CD4-positive, alpha-beta T cell treated with Interleukin-1 beta for 1 hour (primary cell): ENCODE data around the gene ADAMTSL4.
"Not testable (repeated sequence)": the region's sequence is repeated elsewhere in the genome, so short reads cannot be mapped to it uniquely, and the experiment has no call there.

Source experiments
- DNase-seq, 2 donors: peaks; one replicate each; pipeline ENCODE4 v3.0.0-alpha.2; 2020 to 2022

ADAMTSL4 gene

GRCh38 chr1:150598346-150598745 is 49.1 kb downstream of the ADAMTSL4 start:
- not testable (repeated sequence) for DNase-seq

GRCh38 chr1:150601540-150601939 is 52.3 kb downstream of the ADAMTSL4 start:
- DNase-seq: no peak

GRCh38 chr1:150602372-150602771 is 53.2 kb downstream of the ADAMTSL4 start:
- not testable (repeated sequence) for DNase-seq

- no peak for DNase-seq
Measured at GRCh38 chr1:150603711-150604110, 54.5 kb downstream of the ADAMTSL4 start.

- no peak for DNase-seq
Measured at GRCh38 chr1:150604226-150604588, 55.0 kb downstream of the ADAMTSL4 start.

- not testable (repeated sequence) for DNase-seq
Measured at GRCh38 chr1:150605451-150605731, 56.2 kb downstream of the ADAMTSL4 start.

- no peak for DNase-seq
Measured at GRCh38 chr1:150606463-150607142, 57.4 kb downstream of the ADAMTSL4 start.

- no peak for DNase-seq
Measured at GRCh38 chr1:150609732-150610131, 60.5 kb downstream of the ADAMTSL4 start.
